Glomerular endothelial cell (primary cell): Measurements from ENCODE around the gene PRDM16. TPM values are rescaled to one million over a fixed set of nuclear protein-coding genes. Genes with fewer than 3 reads are reported as not detected.

Experiments used
- DNase-seq: peaks from one replicate; pipeline ENCODE4 v3.0.0-alpha.2; 2011; ENCODE audit warnings: low read depth, low spot score; ENCODE audit errors: extremely low read depth
- total RNA-seq: library from RNA; depleted of rRNA; stranded (reverse); fragments of >200 nt; gene quantifications from 2 replicates; pipeline ENCODE4 v1.2.3, GENCODE V29; 2015

PRDM16 gene
- total RNA-seq, 1 donor from 2014 or later: 0.12 TPM

- DNase-seq: no peak
These were observed 180.9 kb downstream of the PRDM16 start for GRCh38 chr1:3249631-3250501.

GRCh38 chr1:3250624-3251023 lies 181.6 kb downstream of the PRDM16 start:
- DNase-seq: no peak

- DNase-seq: no peak
These were observed 182.2 kb downstream of the PRDM16 start for GRCh38 chr1:3251099-3251806.

GRCh38 chr1:3251807-3252428 lies 182.9 kb downstream of the PRDM16 start:
- no peak for DNase-seq

GRCh38 chr1:3255680-3256079 lies 186.7 kb downstream of the PRDM16 start:
- no peak for DNase-seq

GRCh38 chr1:3257788-3258187 lies 188.8 kb downstream of the PRDM16 start:
- no peak for DNase-seq

GRCh38 chr1:3258386-3259003 lies 189.5 kb downstream of the PRDM16 start:
- no peak for DNase-seq

- DNase-seq: no peak
These were observed 190.0 kb downstream of the PRDM16 start for GRCh38 chr1:3259020-3259419.

GRCh38 chr1:3261007-3261968 lies 192.3 kb downstream of the PRDM16 start:
- DNase-seq: no peak

- no peak for DNase-seq
These were observed 193.1 kb downstream of the PRDM16 start for GRCh38 chr1:3261969-3262579.

GRCh38 chr1:3262681-3263286 lies 193.8 kb downstream of the PRDM16 start:
- DNase-seq: no peak

GRCh38 chr1:3263790-3264189 lies 194.8 kb downstream of the PRDM16 start:
- no peak for DNase-seq

GRCh38 chr1:3264456-3264855 lies 195.5 kb downstream of the PRDM16 start:
- no peak for DNase-seq

GRCh38 chr1:3265835-3266805 lies 197.1 kb downstream of the PRDM16 start:
- no peak for DNase-seq

- DNase-seq: no peak
These were observed 198.0 kb downstream of the PRDM16 start for GRCh38 chr1:3266870-3267549.

- no peak for DNase-seq
These were observed 198.7 kb downstream of the PRDM16 start for GRCh38 chr1:3267550-3268270.

GRCh38 chr1:3268281-3268680 lies 199.3 kb downstream of the PRDM16 start:
- DNase-seq: no peak
